SK-N-SH treated with all-trans-retinoic acid at 6 μM for 48 hours (cell line): ENCODE measurements around the gene UNC13C.

Source experiments
- ARNTL ChIP-seq: fragments of 450-650 bp; formaldehyde crosslinking; IDR thresholded peaks from 2 replicates; pipeline ENCODE4 v1.5.0; 2020; ENCODE audit warnings: low read depth, mild to moderate bottlenecking, moderate library complexity, borderline replicate concordance
- BACH2 ChIP-seq: fragments of 250-450 bp; sonication (Bioruptor Pico); IDR thresholded peaks from 2 replicates; pipeline ENCODE4 v1.9.0; 2021; ENCODE audit warnings: mild to moderate bottlenecking, borderline replicate concordance
- CSDC2 ChIP-seq: fragments of 250-450 bp; sonication (Bioruptor Pico); IDR thresholded peaks from 2 replicates; pipeline ENCODE4 v1.5.0; 2020; ENCODE audit warnings: mild to moderate bottlenecking, moderate library complexity
- GLIS3 ChIP-seq: fragments of 250-450 bp; sonication (Bioruptor Pico); IDR thresholded peaks from 2 replicates; pipeline ENCODE4 v1.5.0; 2020; ENCODE audit warnings: mild to moderate bottlenecking, moderate library complexity
- ISL1 ChIP-seq: fragments of 250-450 bp; sonication (Bioruptor Pico); IDR thresholded peaks from 2 replicates; pipeline ENCODE4 v2.1.2; 2022; ENCODE audit warnings: mild to moderate bottlenecking, moderate library complexity
- OSR1 ChIP-seq: fragments of 250-450 bp; sonication (Bioruptor Pico); IDR thresholded peaks from 2 replicates; pipeline ENCODE4 v1.8.0; 2022; ENCODE audit warnings: moderate library complexity, mild to moderate bottlenecking, inconsistent platforms
- POU6F1 ChIP-seq: fragments of 250-450 bp; sonication (Bioruptor Pico); IDR thresholded peaks from 2 replicates; pipeline ENCODE4 v1.8.0; 2021; ENCODE audit warnings: low read depth, mild to moderate bottlenecking, moderate library complexity, borderline replicate concordance
- RARB ChIP-seq: fragments of 250-450 bp; sonication (Bioruptor Pico); IDR thresholded peaks from 2 replicates; pipeline ENCODE4 v1.8.0; 2021; ENCODE audit warnings: mild to moderate bottlenecking, moderate library complexity
- ZC3H10 ChIP-seq: fragments of 250-450 bp; sonication (Bioruptor Pico); IDR thresholded peaks from 2 replicates; pipeline ENCODE4 v1.5.1; 2021; ENCODE audit warnings: mild to moderate bottlenecking, moderate library complexity
- ZFP3 ChIP-seq: fragments of 250-450 bp; sonication (Bioruptor Pico); IDR thresholded peaks from 2 replicates; pipeline ENCODE4 v1.5.0; 2020; ENCODE audit warnings: mild to moderate bottlenecking, moderate library complexity
- ZFP30 ChIP-seq: fragments of 450-650 bp; formaldehyde crosslinking; IDR thresholded peaks from 2 replicates; pipeline ENCODE4 v1.5.0; 2022; ENCODE audit warnings: mild to moderate bottlenecking, moderate library complexity
- ZNF8 ChIP-seq: fragments of 450-650 bp; formaldehyde crosslinking; IDR thresholded peaks from 2 replicates; pipeline ENCODE4 v1.5.0; 2020; ENCODE audit warnings: mild to moderate bottlenecking, moderate library complexity

- no peak for TF ChIP-seq BACH2 (CRISPR knock-in tag)
- no peak for TF ChIP-seq POU6F1 (CRISPR knock-in tag)
- TF ChIP-seq ISL1: no peak
- TF ChIP-seq RARB (CRISPR knock-in tag): no peak
- no peak for TF ChIP-seq ZFP30 (CRISPR knock-in tag)
- TF ChIP-seq ZC3H10 (CRISPR knock-in tag): no peak
- no peak for TF ChIP-seq ARNTL
- no peak for TF ChIP-seq CSDC2 (CRISPR knock-in tag)
- TF ChIP-seq GLIS3 (CRISPR knock-in tag): no peak
- no peak for TF ChIP-seq ZNF8 (CRISPR knock-in tag)
- TF ChIP-seq ZFP3: no peak
- TF ChIP-seq OSR1: no peak
Observed at GRCh38 chr15:54026258-54026657, 48.0 kb downstream of the UNC13C start.
